Right atrium auricular region (tissue), 2 donors: Measurements from ENCODE around the gene IARS1. TPM values are rescaled to one million over a fixed set of nuclear protein-coding genes. Genes with fewer than 3 reads are reported as not detected.

Experiments used
- DNase-seq: peaks from one replicate; pipeline ENCODE4 v3.0.0-alpha.2; 2019; ENCODE audit warnings: low spot score
- H3K27ac ChIP-seq, 2 donors: fragments of 200-600 bp; sonication (generic); 1 replicate in 1 of 2; 2 replicates in 1 of 2; pipeline ENCODE4 v1.5.1; 2016 to 2019
- H3K27me3 ChIP-seq, 2 donors: fragments of 200-600 bp; sonication (generic); one replicate each; pipeline versions ENCODE4 v1.5.1 to v1.6.0; 2017 to 2019
- H3K36me3 ChIP-seq: fragments of 200-600 bp; sonication (generic); one replicate; pipeline ENCODE4 v1.5.1; 2016
- H3K4me1 ChIP-seq, 2 donors: fragments of 200-600 bp; sonication (generic); one replicate each; pipeline versions ENCODE4 v1.5.1 to v1.6.0; 2017 to 2019
- H3K4me3 ChIP-seq, 2 donors: fragments of 200-600 bp; sonication (generic); 1 replicate in 1 of 2; 2 replicates in 1 of 2; pipeline ENCODE4 v1.5.1; 2017 to 2019; ENCODE audit warnings: mild to moderate bottlenecking in 1 of 2, moderate library complexity in 1 of 2
- H3K9me3 ChIP-seq, 2 donors: fragments of 200-600 bp; sonication (generic); one replicate each; pipeline ENCODE4 v1.5.1; 2019
- total RNA-seq, 2 donors: library from RNA; depleted of rRNA; stranded (reverse); fragments of >200 nt; gene quantifications; one replicate each; pipeline ENCODE4 v1.1.0, GENCODE V29; 2016
- TF ChIP-seq, protein P1 (sequence below), 2 donors: fragments of 200-600 bp; sonication (generic); IDR thresholded peaks; one replicate each; pipeline ENCODE4 v1.5.1; 2019; ENCODE audit warnings: antibody characterized with exemption in 2 of 2

IARS1 gene
- total RNA-seq, 2 donors from 2014 or later: 40.1 to 55.1 TPM

DNA sequence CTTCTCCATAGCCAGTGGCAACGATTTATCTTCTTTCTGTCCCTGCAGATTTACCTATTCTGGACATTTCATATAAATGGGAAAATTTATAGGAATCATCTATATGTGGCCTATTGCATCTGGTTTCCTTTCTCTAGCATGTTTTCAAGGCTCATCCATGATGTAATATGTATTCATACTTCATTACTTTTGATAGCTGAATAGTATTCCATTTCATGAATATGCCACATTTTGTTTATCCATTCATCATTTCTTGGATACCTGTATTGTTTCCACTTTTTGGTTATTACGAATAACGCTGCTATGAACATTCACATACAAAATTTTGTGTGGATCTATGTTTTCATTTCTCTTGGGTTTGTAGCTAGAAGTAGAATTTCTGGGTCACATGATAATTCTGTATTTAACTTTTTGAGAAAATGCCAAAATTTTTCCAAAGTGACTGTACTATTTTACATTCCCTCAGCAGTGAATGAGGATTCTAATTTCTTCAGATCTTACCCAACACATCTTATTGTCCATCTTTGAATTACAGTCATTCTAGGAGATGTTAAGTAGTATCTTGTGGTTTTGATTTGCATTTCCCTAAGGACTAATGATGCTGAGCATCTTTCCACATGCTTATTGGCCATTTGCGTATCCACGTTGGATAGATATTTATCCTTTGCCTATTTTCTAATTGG is 3.6 kb downstream of the IARS1 start:
- H3K4me1 ChIP-seq: peaks cover 0 to 18% of the 10 kb centered on the region in 2 donors
- TF ChIP-seq, protein P1, sequence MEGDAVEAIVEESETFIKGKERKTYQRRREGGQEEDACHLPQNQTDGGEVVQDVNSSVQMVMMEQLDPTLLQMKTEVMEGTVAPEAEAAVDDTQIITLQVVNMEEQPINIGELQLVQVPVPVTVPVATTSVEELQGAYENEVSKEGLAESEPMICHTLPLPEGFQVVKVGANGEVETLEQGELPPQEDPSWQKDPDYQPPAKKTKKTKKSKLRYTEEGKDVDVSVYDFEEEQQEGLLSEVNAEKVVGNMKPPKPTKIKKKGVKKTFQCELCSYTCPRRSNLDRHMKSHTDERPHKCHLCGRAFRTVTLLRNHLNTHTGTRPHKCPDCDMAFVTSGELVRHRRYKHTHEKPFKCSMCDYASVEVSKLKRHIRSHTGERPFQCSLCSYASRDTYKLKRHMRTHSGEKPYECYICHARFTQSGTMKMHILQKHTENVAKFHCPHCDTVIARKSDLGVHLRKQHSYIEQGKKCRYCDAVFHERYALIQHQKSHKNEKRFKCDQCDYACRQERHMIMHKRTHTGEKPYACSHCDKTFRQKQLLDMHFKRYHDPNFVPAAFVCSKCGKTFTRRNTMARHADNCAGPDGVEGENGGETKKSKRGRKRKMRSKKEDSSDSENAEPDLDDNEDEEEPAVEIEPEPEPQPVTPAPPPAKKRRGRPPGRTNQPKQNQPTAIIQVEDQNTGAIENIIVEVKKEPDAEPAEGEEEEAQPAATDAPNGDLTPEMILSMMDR (IDR thresholded peaks at IDR 0.05): no peak
- DNase-seq: no peak
- no peaks in the 10 kb centered on the region for H3K27me3 ChIP-seq
- H3K9me3 ChIP-seq: no peaks in the 10 kb centered on the region
- H3K36me3 ChIP-seq: peaks cover 23% of the 10 kb centered on the region
- H3K27ac ChIP-seq: no peak overlapping the region
- no peak overlapping the region for H3K4me3 ChIP-seq

- Histone ChIP-seq H3K36me3 (peaks cover 84% of the 10 kb centered on the region), H3K27ac (no peak overlapping the region), H3K27me3 (no peaks in the 10 kb centered on the region), H3K4me1 (no peaks in the 10 kb centered on the region), H3K4me3 (no peak overlapping the region), H3K9me3 (no peaks in the 10 kb centered on the region)
- TF ChIP-seq, protein P1 (IDR thresholded peaks at IDR 0.05): no peak
- no peak for DNase-seq
Measured at GRCh38 chr9:92279302-92279701, 14.2 kb downstream of the IARS1 start.

DNA sequence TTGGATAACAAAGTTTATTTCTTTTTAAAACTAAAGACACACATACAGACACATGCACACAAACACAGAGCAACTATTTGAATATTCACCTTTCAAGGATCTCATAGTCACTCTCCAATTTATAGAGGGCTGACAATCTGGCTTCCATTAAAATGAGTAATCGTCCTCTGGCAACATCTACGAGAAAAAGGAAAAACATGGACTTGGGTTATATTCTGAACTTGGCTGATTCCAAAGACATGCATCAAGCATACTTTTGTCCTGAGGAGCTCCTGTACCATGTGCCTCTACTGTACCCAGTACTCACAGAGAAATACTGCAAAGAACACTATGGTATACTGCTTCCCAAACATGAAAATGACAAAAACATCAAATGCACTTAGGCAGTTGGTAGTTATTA is 15.4 kb downstream of the IARS1 start:
- Histone ChIP-seq H3K27ac (no peak overlapping the region), H3K36me3 (peaks cover 83% of the 10 kb centered on the region), H3K27me3 (no peaks in the 10 kb centered on the region), H3K4me1 (no peaks in the 10 kb centered on the region), H3K4me3 (no peak overlapping the region), H3K9me3 (no peaks in the 10 kb centered on the region)
- no peak for DNase-seq
- TF ChIP-seq, protein P1 (IDR thresholded peaks at IDR 0.05): no peak

DNA sequence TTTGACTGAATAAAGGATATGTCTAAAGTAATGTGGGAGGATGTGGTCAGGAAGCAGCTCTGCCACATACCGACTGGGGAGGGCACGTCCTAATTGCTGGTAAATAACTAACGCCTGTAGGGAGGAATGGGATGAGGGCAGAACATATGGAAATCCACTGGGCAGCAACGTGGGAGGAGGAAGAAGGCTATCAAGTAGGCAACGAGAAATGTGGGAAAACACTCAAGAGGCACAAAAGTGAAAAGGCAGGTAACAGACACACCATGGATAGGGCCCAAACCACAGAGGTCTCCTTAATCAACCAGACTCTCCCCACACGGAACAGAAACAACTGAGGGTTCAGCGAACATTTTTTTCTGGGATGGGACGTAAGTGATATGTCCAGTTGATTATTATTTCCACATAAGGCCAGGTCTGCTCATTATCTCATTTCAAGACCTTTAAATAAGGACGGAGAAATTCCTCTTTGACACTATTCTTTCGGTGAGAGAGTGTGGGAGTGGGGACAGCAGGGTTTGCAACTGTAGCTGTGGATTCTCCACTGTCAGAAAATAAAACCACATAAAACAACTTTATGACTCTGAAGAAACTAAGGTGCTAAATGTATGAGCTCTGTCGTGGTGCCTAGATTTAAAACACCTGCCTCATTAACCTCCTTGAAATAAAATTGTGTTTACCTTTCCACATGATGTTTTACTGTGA is 17.0 kb downstream of the IARS1 start:
- H3K27ac ChIP-seq: no peak overlapping the region
- DNase-seq: no peak
- no peak overlapping the region for H3K4me3 ChIP-seq
- no peaks in the 10 kb centered on the region for H3K9me3 ChIP-seq
- no peaks in the 10 kb centered on the region for H3K4me1 ChIP-seq
- TF ChIP-seq, protein P1 (IDR thresholded peaks at IDR 0.05): no peak
- H3K27me3 ChIP-seq: no peaks in the 10 kb centered on the region
- H3K36me3 ChIP-seq: peaks cover 80% of the 10 kb centered on the region

GRCh38 chr9:92275541-92275940 is 18.0 kb downstream of the IARS1 start:
- Histone ChIP-seq H3K4me3 (no peak overlapping the region), H3K27ac (no peak overlapping the region), H3K9me3 (no peaks in the 10 kb centered on the region), H3K4me1 (no peaks in the 10 kb centered on the region), H3K27me3 (no peaks in the 10 kb centered on the region), H3K36me3 (peaks cover 89% of the 10 kb centered on the region)
- TF ChIP-seq, protein P1 (IDR thresholded peaks at IDR 0.05): no peak
- DNase-seq: no peak
